AG09309 (cell line): ENCODE data around the gene AGAP1.
"Not testable (repeated sequence)": the region's sequence is repeated elsewhere in the genome, so short reads cannot be mapped to it uniquely, and the experiment has no call there.

Experiments
- DNase-seq: peaks from one replicate; pipeline ENCODE4 v3.0.0-alpha.2; 2010; ENCODE audit warnings: low read depth
- H3K4me3 ChIP-seq: 2 replicates; pipeline ENCODE4 v1.5.1; 2011; ENCODE audit warnings: mild to moderate bottlenecking, low read depth, low read length, moderate library complexity; ENCODE audit not compliant: control insufficient read depth
- TF ChIP-seq, protein P1 (sequence below): IDR thresholded peaks from 2 replicates; pipeline ENCODE4 v1.5.1; 2011; ENCODE audit warnings: mild to moderate bottlenecking, low read depth, low read length, inconsistent platforms; ENCODE audit not compliant: insufficient read depth, control insufficient read depth; ENCODE audit errors: missing control alignments

The AGAP1 gene

DNA sequence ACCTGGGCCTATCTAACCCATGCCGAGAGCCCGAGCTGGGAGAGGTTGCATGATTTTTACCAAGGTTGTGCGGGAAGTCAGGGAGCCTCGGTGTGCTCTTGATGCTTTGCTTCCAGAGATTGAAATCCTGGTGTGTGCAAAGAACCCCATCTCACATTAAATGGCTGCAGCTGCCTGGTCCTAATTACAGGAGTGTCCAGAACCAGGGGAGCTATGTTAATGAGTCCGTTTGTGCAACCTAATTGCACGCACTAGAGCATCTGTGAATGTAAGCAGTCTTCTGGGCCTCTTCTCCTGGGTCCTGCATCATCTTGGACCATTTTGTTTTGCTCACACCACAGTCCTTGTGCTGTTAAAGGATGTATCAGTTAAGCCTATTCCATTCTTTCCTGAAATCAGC is 263.8 kb downstream of the AGAP1 start:
- TF ChIP-seq, protein P1, sequence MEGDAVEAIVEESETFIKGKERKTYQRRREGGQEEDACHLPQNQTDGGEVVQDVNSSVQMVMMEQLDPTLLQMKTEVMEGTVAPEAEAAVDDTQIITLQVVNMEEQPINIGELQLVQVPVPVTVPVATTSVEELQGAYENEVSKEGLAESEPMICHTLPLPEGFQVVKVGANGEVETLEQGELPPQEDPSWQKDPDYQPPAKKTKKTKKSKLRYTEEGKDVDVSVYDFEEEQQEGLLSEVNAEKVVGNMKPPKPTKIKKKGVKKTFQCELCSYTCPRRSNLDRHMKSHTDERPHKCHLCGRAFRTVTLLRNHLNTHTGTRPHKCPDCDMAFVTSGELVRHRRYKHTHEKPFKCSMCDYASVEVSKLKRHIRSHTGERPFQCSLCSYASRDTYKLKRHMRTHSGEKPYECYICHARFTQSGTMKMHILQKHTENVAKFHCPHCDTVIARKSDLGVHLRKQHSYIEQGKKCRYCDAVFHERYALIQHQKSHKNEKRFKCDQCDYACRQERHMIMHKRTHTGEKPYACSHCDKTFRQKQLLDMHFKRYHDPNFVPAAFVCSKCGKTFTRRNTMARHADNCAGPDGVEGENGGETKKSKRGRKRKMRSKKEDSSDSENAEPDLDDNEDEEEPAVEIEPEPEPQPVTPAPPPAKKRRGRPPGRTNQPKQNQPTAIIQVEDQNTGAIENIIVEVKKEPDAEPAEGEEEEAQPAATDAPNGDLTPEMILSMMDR = no peak
- DNase-seq = no peak
- H3K4me3 ChIP-seq = no peak overlapping the region

DNA sequence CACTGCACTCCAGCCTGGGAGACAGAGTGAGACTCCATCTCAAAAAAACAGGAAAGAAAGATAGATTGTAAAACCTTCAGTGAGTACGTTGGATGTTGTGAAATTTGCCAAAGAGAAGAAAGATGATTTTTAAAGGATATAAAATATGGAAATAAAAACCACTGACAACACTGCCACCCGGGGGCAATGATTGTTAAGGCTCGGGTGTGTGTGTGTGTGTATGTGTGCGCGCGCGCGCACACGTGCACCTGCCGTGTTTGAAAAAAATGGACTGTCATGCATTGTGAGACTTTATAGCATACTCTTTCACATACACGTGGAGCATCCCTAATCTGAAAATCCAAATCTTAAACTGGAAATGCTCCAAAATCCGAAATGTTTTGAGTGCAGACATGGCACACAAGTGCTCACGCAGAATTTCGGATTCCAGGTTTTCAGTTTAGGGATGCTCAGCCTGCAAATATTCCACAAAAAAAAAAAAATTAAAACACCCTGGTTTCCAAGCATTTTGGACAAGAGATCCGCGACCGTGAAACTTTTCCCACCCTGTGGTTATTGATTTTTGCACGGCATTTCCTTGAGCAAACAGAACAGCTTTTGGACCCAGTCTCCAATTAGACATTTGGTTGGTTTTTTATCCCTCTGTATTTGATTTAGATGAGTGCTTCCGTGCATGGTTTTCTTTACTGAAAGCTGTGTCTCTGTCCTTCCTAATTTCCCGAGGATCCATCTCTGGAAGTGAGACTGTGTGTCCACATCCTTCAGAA is 269.2 kb downstream of the AGAP1 start:
- H3K4me3 ChIP-seq = no peak overlapping the region
- DNase-seq = no peak
- TF ChIP-seq, protein P1 = no peak

DNA sequence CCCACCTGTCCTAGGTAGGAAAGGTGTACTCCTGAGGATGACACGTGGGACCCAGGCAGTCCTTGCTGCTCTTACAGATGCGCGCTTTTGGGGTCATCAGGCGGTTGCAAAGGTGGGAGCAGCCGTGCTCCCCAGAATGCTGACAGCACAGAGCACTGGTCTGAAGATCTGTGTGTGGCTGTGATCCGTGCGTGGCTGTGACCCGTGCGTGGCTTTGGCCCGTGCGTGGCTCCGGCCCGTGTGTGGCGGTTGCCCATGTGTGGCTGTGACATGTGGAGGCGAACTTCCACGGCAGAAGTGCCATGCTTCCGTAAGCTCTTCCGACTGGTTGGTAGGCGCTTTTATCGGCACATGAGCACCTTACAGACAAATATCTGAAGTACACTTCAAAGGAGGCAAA is 270.0 kb downstream of the AGAP1 start:
- H3K4me3 ChIP-seq = no peak overlapping the region
- TF ChIP-seq, protein P1 = no peak
- no peak for DNase-seq

DNA sequence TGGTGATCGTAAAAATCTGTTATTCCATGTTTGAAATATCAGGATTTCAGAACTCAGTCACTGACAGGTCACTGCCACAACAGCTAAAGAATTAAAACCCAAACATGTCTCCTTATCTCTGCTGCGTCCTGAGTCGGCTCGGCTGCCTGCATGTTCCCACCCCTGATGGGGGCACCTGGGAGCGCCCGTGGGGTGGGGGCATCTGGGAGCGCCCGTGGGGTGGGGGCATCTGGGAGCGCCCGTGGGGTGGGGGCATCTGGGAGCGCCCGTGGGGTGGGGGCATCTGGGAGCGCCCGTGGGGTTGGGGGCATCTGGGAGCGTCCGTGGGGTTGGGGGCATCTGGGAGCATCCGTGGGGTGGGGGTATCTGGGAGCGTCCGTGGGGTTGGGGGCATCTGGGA is 270.6 kb downstream of the AGAP1 start:
- not testable (repeated sequence) for DNase-seq, H3K4me3 ChIP-seq

DNA sequence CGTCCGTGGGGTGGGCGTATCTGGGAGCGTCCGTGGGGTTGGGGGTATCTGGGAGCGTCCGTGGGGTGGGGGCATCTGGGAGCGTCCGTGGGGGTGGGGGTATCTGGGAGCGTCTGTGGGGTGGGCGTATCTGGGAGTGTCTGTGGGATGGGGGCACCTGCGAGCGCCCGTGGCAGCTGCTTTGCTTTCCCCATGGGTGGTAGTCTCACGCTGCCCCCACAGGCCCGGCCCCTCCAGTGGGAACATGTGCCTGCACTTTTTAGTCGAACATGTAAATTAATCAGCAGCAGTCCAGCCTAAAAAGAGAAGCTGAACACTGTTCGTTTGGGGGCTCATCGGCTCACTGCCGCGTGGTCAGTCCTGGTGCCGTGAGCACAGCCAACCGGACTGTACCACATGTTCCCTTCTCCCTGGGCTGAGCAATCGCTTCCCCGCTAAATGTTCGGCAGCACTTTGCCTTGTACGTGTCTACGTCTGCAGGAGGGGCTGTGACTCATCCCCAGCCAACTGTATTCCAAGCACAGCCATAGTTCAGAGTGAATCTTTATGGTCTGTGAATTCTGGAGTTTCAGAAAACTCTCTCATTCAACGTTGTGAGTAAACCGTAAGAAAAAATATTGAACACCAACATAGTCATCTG is 271.5 kb downstream of the AGAP1 start:
- peak; percentile 81 for DNase-seq
- TF ChIP-seq, protein P1 = no peak
- no peak overlapping the region; the same call in 1 of the 2 replicates for H3K4me3 ChIP-seq

DNA sequence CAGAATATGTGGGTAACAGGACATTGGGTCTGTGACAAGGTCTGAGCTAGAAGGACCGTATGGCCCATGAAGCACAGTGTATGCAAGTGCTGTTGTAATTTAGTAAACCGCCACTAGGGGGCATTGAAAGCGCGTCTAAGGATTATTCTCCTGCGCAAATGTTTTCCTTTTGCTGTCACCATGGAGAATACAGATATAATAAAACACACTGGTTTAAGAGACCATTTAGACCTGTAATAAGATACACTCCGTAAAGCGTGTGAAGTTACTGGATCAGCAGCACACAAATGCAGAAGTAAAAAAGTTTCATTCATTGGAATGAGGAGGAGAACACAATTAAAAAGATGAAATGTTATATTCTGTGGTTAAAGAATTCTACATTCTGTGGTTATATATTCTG is 272.4 kb downstream of the AGAP1 start:
- peak; percentile 44 for DNase-seq
- TF ChIP-seq, protein P1 = peak; percentile 74
- H3K4me3 ChIP-seq = no peak overlapping the region

DNA sequence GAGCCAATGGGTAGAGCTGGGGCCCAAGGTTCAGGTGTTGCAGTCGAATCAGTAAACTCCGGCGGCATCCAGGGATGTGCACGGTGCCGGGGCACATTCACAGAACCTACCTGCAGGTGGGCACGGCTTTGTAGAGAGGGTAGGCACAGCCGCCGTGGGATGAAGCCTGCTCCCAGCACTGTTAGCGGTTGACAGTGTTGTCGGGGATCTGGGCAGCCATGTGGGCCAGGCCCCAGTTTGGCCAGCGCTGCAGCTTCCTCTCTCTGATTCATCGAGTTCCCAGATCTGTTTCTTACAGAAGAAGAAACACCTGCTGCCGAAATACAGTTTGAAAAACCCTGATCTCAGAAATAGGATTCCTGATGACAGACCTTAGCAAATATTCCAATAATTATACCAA is 274.8 kb downstream of the AGAP1 start:
- TF ChIP-seq, protein P1 = no peak
- no peak overlapping the region for H3K4me3 ChIP-seq
- no peak for DNase-seq
